Vagina (tissue), 2 donors: ENCODE measurements around the gene TTC8.

ENCODE experiments used
- POLR2A ChIP-seq, 2 donors: fragments of 450-650 bp; IDR thresholded peaks; one replicate each; pipeline ENCODE4 v1.6.1; 2017; ENCODE audit warnings: antibody characterized with exemption in 2 of 2, mild to moderate bottlenecking in 2 of 2, moderate library complexity in 2 of 2
- POLR2AphosphoS5 ChIP-seq, 2 donors: sonication (generic); formaldehyde crosslinking; IDR thresholded peaks; one replicate each; pipeline ENCODE4 v1.9.0; 2017; ENCODE audit warnings: antibody characterized with exemption in 2 of 2, mild to moderate bottlenecking in 2 of 2, low read depth in 1 of 2; ENCODE audit not compliant: insufficient read depth in 1 of 2
- TF ChIP-seq, protein P1 (sequence below), 3 experiments: fragments of 450-650 bp in 2 of 3; fragments of 200-600 bp in 1 of 3; sonication (generic) in 1 of 3; IDR thresholded peaks; one replicate each; pipeline ENCODE4 v1.5.1; 2017 to 2019; ENCODE audit warnings: antibody characterized with exemption in 3 of 3, mild to moderate bottlenecking in 2 of 3, moderate library complexity in 2 of 3

DNA sequence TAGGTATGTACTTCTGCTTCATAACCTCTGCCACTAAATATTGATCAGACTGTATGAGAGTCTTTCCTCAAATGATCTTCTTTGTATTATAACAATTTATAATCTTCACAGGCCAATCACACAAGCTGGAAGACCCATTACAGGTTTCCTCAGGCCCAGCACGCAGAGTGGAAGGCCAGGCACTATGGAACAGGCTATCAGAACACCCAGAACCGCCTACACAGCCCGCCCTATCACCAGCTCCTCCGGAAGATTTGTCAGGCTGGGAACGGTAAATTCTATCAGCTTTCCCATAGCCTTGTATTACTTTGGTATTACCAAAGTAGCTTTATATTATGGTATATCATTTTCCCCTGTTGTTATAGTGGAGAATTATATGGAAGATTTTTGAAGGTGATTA, 16.5 kb downstream of the TTC8 start:
- TF ChIP-seq, protein P1, sequence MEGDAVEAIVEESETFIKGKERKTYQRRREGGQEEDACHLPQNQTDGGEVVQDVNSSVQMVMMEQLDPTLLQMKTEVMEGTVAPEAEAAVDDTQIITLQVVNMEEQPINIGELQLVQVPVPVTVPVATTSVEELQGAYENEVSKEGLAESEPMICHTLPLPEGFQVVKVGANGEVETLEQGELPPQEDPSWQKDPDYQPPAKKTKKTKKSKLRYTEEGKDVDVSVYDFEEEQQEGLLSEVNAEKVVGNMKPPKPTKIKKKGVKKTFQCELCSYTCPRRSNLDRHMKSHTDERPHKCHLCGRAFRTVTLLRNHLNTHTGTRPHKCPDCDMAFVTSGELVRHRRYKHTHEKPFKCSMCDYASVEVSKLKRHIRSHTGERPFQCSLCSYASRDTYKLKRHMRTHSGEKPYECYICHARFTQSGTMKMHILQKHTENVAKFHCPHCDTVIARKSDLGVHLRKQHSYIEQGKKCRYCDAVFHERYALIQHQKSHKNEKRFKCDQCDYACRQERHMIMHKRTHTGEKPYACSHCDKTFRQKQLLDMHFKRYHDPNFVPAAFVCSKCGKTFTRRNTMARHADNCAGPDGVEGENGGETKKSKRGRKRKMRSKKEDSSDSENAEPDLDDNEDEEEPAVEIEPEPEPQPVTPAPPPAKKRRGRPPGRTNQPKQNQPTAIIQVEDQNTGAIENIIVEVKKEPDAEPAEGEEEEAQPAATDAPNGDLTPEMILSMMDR (IDR thresholded peaks at IDR 0.05), result no peak
- TF ChIP-seq POLR2A (IDR thresholded peaks at IDR 0.05) (no peak), POLR2AphosphoS5 (IDR thresholded peaks at IDR 0.05; ENCODE audit: insufficient read depth in 1 of 2, low read depth in 1 of 2) (no peak)
